Measurements from ENCODE around the gene MAZ. TPM values are rescaled to one million over a fixed set of nuclear protein-coding genes. Genes with fewer than 3 reads are reported as not detected.
A peak's percentile ranks its signal among the peaks of the same experiment; 100 is the strongest.

The MAZ gene
- total RNA-seq, 1 donor from 2014 or later: 141 TPM

DNA sequence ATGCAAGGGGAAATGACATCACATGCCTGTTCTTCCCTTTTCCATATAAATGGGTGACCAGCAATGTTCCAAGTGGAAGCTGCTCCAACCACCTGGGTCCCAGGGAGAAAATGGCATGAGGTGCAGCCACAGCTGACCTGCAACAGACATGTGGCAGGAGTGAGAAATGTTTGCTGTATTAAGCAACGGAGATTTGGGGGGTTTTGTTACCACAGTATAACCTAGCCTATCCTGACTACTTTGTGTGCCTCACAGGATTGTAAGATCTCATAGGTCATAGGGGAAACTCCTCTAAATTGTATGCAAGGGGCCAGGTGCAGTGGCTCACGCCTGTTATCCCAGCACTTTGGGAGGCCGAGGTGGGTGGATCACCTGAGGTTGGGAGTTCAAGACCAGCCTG, 44.7 kb downstream of the MAZ start:
- no peaks in the 10 kb centered on the region for H3K4me1 ChIP-seq (ENCODE audit: control insufficient read depth in 3 of 3, insufficient read depth in 3 of 3, low read length in 3 of 3)
- H3K27me3 ChIP-seq (ENCODE audit: control insufficient read depth in 3 of 3, insufficient read depth in 3 of 3, low read length in 3 of 3): no peaks in the 10 kb centered on the region
- H3K9me3 ChIP-seq (ENCODE audit: control insufficient read depth in 3 of 3, low read length in 3 of 3): no peaks in the 10 kb centered on the region
- H3K27ac ChIP-seq (ENCODE audit: low read depth, low read length): no peak overlapping the region
- peaks cover 10 to 16% (median 14%) of the 10 kb centered on the region in 3 donors for H3K36me3 ChIP-seq (ENCODE audit: control insufficient read depth in 3 of 3, insufficient read depth in 3 of 3, low read length in 3 of 3)
- H3K4me3 ChIP-seq (ENCODE audit: low read length in 3 of 3): no peak overlapping the region
- H3K9ac ChIP-seq (ENCODE audit: low read depth in 1 of 3, low read length in 3 of 3): no peak overlapping the region

DNA sequence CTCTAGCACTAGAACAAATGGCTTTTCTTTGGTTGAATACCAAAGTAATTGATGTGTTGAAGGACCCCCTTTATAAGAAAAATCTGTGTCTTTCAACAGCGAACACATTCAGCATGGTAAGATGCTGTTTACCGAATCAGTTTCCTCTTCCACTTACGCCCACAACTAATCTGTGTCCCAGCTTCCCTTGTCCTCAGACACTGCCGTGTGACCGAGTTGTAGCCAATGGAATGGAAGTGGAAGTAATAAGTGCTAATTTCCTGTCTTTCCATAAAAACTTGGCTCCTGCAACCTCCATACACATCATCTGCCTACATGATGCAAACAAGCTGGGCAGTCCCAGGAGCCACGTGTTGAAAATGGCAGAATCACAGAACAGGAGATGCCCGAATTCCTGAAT, 46.3 kb downstream of the MAZ start:
- H3K9ac ChIP-seq (ENCODE audit: low read depth in 1 of 3, low read length in 3 of 3): no peak overlapping the region
- no peak overlapping the region for H3K27ac ChIP-seq (ENCODE audit: low read depth, low read length)
- H3K27me3 ChIP-seq (ENCODE audit: control insufficient read depth in 3 of 3, insufficient read depth in 3 of 3, low read length in 3 of 3): no peaks in the 10 kb centered on the region
- H3K36me3 ChIP-seq (ENCODE audit: control insufficient read depth in 3 of 3, insufficient read depth in 3 of 3, low read length in 3 of 3): peaks cover 0 to 3% (median 2%) of the 10 kb centered on the region in 3 donors
- H3K4me1 ChIP-seq (ENCODE audit: control insufficient read depth in 3 of 3, insufficient read depth in 3 of 3, low read length in 3 of 3): peaks cover 0 to 3% (median 0%) of the 10 kb centered on the region in 3 donors
- no peaks in the 10 kb centered on the region for H3K9me3 ChIP-seq (ENCODE audit: control insufficient read depth in 3 of 3, low read length in 3 of 3)
- peak overlapping the region in 1 of 3 donors; percentile 24 for H3K4me3 ChIP-seq (ENCODE audit: low read length in 3 of 3)

DNA sequence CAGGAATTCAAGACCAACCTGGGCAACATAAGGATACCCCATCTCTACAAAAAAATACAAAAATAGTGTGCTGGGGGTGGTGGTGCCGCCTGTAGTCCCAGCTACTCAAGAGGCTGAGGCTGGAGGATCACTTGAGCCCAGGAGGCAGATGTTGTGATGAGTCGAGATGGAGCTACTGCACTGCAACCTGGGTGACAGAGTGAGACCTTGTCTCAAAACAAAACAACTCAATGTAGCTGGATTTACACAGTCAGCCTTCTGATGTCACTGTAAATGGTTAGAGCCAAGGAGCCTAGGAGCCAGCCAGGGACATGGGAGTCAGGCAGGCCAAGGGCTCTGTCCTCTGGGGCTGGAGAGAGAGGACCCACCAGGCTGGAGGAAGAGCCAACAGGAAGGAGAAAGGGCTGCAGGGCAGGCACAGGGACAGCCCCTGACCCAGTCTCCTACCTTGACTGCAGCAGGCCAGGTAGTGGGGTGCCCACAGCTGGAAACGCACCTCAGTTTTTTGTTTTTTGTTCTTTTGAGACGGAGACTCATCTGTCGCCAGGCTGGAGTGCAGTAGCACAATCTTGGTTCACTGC, 48.3 kb downstream of the MAZ start:
- Histone ChIP-seq H3K9ac (ENCODE audit: low read depth in 1 of 3, low read length in 3 of 3) (no peak overlapping the region), H3K4me3 (ENCODE audit: low read length in 3 of 3) (no peak overlapping the region), H3K36me3 (ENCODE audit: control insufficient read depth in 3 of 3, insufficient read depth in 3 of 3, low read length in 3 of 3) (peaks cover 10 to 16% (median 11%) of the 10 kb centered on the region in 3 donors), H3K9me3 (ENCODE audit: control insufficient read depth in 3 of 3, low read length in 3 of 3) (no peaks in the 10 kb centered on the region), H3K4me1 (ENCODE audit: control insufficient read depth in 3 of 3, insufficient read depth in 3 of 3, low read length in 3 of 3) (peaks cover 0 to 3% (median 0%) of the 10 kb centered on the region in 3 donors), H3K27ac (ENCODE audit: low read depth, low read length) (no peak overlapping the region), H3K27me3 (ENCODE audit: control insufficient read depth in 3 of 3, insufficient read depth in 3 of 3, low read length in 3 of 3) (no peaks in the 10 kb centered on the region)

GRCh38 chr16:29857133-29857760, 50.9 kb downstream of the MAZ start:
- Histone ChIP-seq H3K9ac (ENCODE audit: low read depth in 1 of 3, low read length in 3 of 3) (no peak overlapping the region), H3K9me3 (ENCODE audit: control insufficient read depth in 3 of 3, low read length in 3 of 3) (no peaks in the 10 kb centered on the region)

DNA sequence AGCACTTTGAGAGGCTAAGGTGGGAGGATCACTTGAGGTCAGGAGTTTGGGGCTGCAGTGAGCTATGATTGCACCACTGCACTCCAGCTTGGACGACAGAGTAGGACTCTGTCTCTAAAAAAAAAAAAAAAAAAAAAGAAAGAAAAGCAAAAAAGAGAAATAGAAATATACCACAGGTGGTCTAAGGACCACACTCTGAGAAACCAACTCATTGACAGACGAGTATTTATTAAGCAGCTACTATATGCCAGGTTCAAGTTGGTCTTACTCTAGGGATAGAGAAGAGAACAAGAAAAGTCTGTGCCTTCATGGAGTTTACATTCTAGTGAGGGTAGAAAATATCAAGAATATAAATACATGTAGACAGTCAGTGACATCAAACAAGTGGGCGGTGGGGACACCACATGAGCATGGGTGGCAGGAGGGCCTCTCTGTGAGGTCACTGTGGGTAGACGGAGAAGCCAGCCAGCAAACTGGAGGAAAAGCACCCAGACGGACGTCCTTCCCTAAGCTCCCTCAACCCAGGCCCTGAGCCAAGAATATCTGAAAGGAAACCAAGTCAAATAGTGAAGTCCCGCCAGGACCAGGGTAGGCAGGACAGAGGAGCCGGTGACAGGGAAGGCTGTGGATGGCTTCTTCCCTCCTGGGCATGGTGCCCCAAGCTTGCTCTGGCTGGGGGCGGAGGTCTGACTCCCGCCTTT, 52.0 kb downstream of the MAZ start:
- H3K9ac ChIP-seq (ENCODE audit: low read depth in 1 of 3, low read length in 3 of 3): no peak overlapping the region
- H3K4me1 ChIP-seq (ENCODE audit: control insufficient read depth in 3 of 3, insufficient read depth in 3 of 3, low read length in 3 of 3): peaks cover 14 to 20% (median 17%) of the 10 kb centered on the region in 3 donors
- H3K9me3 ChIP-seq (ENCODE audit: control insufficient read depth in 3 of 3, low read length in 3 of 3): no peaks in the 10 kb centered on the region
- no peak overlapping the region for H3K4me3 ChIP-seq (ENCODE audit: low read length in 3 of 3)
- H3K36me3 ChIP-seq (ENCODE audit: control insufficient read depth in 3 of 3, insufficient read depth in 3 of 3, low read length in 3 of 3): peaks cover 22 to 32% (median 24%) of the 10 kb centered on the region in 3 donors
- H3K27ac ChIP-seq (ENCODE audit: low read depth, low read length): no peak overlapping the region
- no peaks in the 10 kb centered on the region for H3K27me3 ChIP-seq (ENCODE audit: control insufficient read depth in 3 of 3, insufficient read depth in 3 of 3, low read length in 3 of 3)

More at GRCh38 chr16:29857133-29857760, 50.9 kb downstream of the MAZ start:
- peaks cover 22 to 32% (median 24%) of the 10 kb centered on the region in 3 donors for H3K36me3 ChIP-seq (ENCODE audit: control insufficient read depth in 3 of 3, insufficient read depth in 3 of 3, low read length in 3 of 3)
- H3K4me3 ChIP-seq (ENCODE audit: low read length in 3 of 3): no peak overlapping the region
- H3K27ac ChIP-seq (ENCODE audit: low read depth, low read length): no peak overlapping the region
- no peaks in the 10 kb centered on the region for H3K27me3 ChIP-seq (ENCODE audit: control insufficient read depth in 3 of 3, insufficient read depth in 3 of 3, low read length in 3 of 3)
- H3K4me1 ChIP-seq (ENCODE audit: control insufficient read depth in 3 of 3, insufficient read depth in 3 of 3, low read length in 3 of 3): peaks cover 12 to 15% (median 13%) of the 10 kb centered on the region in 3 donors

DNA sequence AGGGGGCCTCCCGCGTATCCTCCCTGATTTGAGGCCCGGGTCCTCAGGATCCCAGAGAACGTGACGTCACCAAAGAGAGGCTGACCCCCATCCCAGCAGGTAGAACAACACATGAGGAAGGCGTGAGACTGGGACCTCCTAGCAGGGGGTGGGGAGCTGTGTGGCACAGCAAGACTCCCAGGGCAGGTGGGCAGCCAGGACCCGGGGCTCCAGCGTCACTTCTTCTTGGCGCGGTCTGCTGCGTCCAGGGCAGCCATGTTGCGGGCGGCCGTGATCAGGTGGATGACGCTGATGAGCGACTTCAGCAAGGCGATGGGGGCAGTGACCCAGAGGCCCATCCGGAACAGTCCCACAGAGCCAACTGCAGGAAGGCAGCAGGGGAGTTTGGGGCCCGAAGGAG, 52.6 kb downstream of the MAZ start:
- H3K36me3 ChIP-seq (ENCODE audit: control insufficient read depth in 3 of 3, insufficient read depth in 3 of 3, low read length in 3 of 3): peaks cover 22 to 32% (median 24%) of the 10 kb centered on the region in 3 donors
- no peaks in the 10 kb centered on the region for H3K27me3 ChIP-seq (ENCODE audit: control insufficient read depth in 3 of 3, insufficient read depth in 3 of 3, low read length in 3 of 3)
- H3K4me1 ChIP-seq (ENCODE audit: control insufficient read depth in 3 of 3, insufficient read depth in 3 of 3, low read length in 3 of 3): peaks cover 19 to 25% (median 21%) of the 10 kb centered on the region in 3 donors
- H3K9ac ChIP-seq (ENCODE audit: low read depth in 1 of 3, low read length in 3 of 3): no peak overlapping the region
- no peak overlapping the region for H3K27ac ChIP-seq (ENCODE audit: low read depth, low read length)
- H3K4me3 ChIP-seq (ENCODE audit: low read length in 3 of 3): no peak overlapping the region
- H3K9me3 ChIP-seq (ENCODE audit: control insufficient read depth in 3 of 3, low read length in 3 of 3): no peaks in the 10 kb centered on the region

DNA sequence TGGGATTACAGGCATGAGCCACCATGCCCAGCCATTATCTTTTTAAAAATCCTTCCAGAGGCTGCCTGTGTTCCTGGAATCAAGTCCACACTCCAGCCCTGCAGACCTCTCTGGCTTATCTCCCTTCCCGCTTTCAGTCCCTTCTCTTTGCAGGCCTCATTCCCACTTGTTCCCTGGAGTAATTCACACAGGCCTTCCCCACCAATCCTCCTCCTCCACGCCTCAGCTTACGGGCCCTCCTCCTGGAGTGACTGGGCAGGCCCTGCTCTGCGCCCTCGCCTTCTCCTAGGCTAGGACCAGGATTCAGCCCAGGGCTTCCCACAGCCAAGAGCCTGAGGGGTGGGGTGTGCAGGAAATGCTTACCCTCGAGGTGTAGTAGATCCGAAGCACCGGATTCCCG, 53.9 kb downstream of the MAZ start:
- peak overlapping the region in 1 of 3 donors; percentile 16 for H3K9ac ChIP-seq (ENCODE audit: low read depth in 1 of 3, low read length in 3 of 3)
- peaks cover 19 to 25% (median 21%) of the 10 kb centered on the region in 3 donors for H3K4me1 ChIP-seq (ENCODE audit: control insufficient read depth in 3 of 3, insufficient read depth in 3 of 3, low read length in 3 of 3)
- no peak overlapping the region for H3K4me3 ChIP-seq (ENCODE audit: low read length in 3 of 3)
- H3K27ac ChIP-seq (ENCODE audit: low read depth, low read length): no peak overlapping the region
- H3K9me3 ChIP-seq (ENCODE audit: control insufficient read depth in 3 of 3, low read length in 3 of 3): no peaks in the 10 kb centered on the region
- peaks cover 22 to 32% (median 24%) of the 10 kb centered on the region in 3 donors for H3K36me3 ChIP-seq (ENCODE audit: control insufficient read depth in 3 of 3, insufficient read depth in 3 of 3, low read length in 3 of 3)
- H3K27me3 ChIP-seq (ENCODE audit: control insufficient read depth in 3 of 3, insufficient read depth in 3 of 3, low read length in 3 of 3): no peaks in the 10 kb centered on the region

Small RNAs within 50 kb of the gene (small RNA-seq; reads per million reads assigned to genes)
- gene AC009133.6 (not detected), gene AC120114.4 (not detected)

Other genes with a start within 250 kb of the MAZ start
- 1.0 TPM for gene SPN, start 143.3 kb upstream of the MAZ start, total RNA-seq
- gene QPRT, start 127.3 kb upstream of the MAZ start, total RNA-seq: 34.4 TPM
- 1.0 TPM for gene C16orf54, start 60.5 kb upstream of the MAZ start, total RNA-seq
- gene ZG16, start 28.3 kb upstream of the MAZ start, total RNA-seq: not detected
- gene KIF22, start 15.8 kb upstream of the MAZ start, total RNA-seq: 33.4 TPM
- gene PRRT2, start 5.7 kb downstream of the MAZ start, total RNA-seq: 0.52 TPM
- 8.9 TPM for gene PAGR1, start 9.6 kb downstream of the MAZ start, total RNA-seq
- gene MVP, start 13.9 kb downstream of the MAZ start, total RNA-seq: 28.2 TPM
- 24.5 TPM for gene CDIPT, start 56.7 kb downstream of the MAZ start, total RNA-seq
- 2.1 TPM for gene SEZ6L2, start 93.0 kb downstream of the MAZ start, total RNA-seq
- not detected for gene ASPHD1, start 94.0 kb downstream of the MAZ start, total RNA-seq
- gene KCTD13, start 119.7 kb downstream of the MAZ start, total RNA-seq: 4.2 TPM
- gene TMEM219, start 155.6 kb downstream of the MAZ start, total RNA-seq: 35.0 TPM
- 35.0 TPM for gene TAOK2, start 167.3 kb downstream of the MAZ start, total RNA-seq
- 9.4 TPM for gene HIRIP3, start 189.1 kb downstream of the MAZ start, total RNA-seq
- 12.5 TPM for gene INO80E, start 189.7 kb downstream of the MAZ start, total RNA-seq
- 0.52 TPM for gene DOC2A, start 204.5 kb downstream of the MAZ start, total RNA-seq
- not detected for gene C16orf92, start 216.7 kb downstream of the MAZ start, total RNA-seq
- 0.52 TPM for gene TLCD3B, start 224.7 kb downstream of the MAZ start, total RNA-seq